Adrenal gland (tissue), 12 donors: ENCODE measurements around the gene TNRC6B. TPM values are rescaled to one million over a fixed set of nuclear protein-coding genes. Genes with fewer than 3 reads are reported as not detected.
"Not testable (repeated sequence)": the region's sequence is repeated elsewhere in the genome, so short reads cannot be mapped to it uniquely, and the experiment has no call there.

Experiments
- DNase-seq, 7 donors: peaks; one replicate each; pipeline ENCODE4 v3.0.0-alpha.2; 2019 to 2020
- H3K27ac ChIP-seq, 5 donors: fragments of 200-600 bp; sonication (generic) in 4 of 5; 1 replicate in 3 of 5; 2 replicates in 2 of 5; pipeline versions ENCODE4 v1.5.1 to v1.8.0; 2016 to 2020; ENCODE audit warnings: mild to moderate bottlenecking in 1 of 5
- H3K27me3 ChIP-seq: fragments of 200-600 bp; 2 replicates; pipeline ENCODE4 v1.8.0; 2021
- H3K36me3 ChIP-seq, 2 donors: fragments of 200-600 bp; replicated peaks in 1 of 2; 1 replicate in 1 of 2; 2 replicates in 1 of 2; pipeline versions ENCODE4 v1.5.1 to v1.8.0; 2018 to 2022
- H3K4me1 ChIP-seq, 2 donors: fragments of 200-600 bp; replicated peaks in 1 of 2; 1 replicate in 1 of 2; 2 replicates in 1 of 2; pipeline versions ENCODE4 v1.5.1 to v1.8.0; 2018 to 2021
- H3K4me3 ChIP-seq, 4 donors: fragments of 200-600 bp; sonication (generic) in 3 of 4; one replicate each; pipeline ENCODE4 v1.5.1; 2016 to 2018
- H3K9me3 ChIP-seq, 3 donors: fragments of 200-600 bp; sonication (generic) in 1 of 3; replicated peaks in 1 of 3; 1 replicate in 2 of 3; 2 replicates in 1 of 3; pipeline versions ENCODE4 v1.5.1 to v1.8.0; 2016 to 2021
- CTCF ChIP-seq, 6 experiments: fragments of 450-650 bp in 4 of 6; fragments of 200-600 bp in 2 of 6; sonication (generic) in 1 of 6; IDR thresholded peaks; 1 replicate in 5 of 6; 2 replicates in 1 of 6; pipeline versions ENCODE4 v1.5.1 to v1.8.0; 2016 to 2021; ENCODE audit warnings: antibody characterized with exemption in 6 of 6, mild to moderate bottlenecking in 2 of 6, moderate library complexity in 1 of 6
- POLR2A ChIP-seq, 2 donors: fragments of 450-650 bp; IDR thresholded peaks; one replicate each; pipeline ENCODE4 v1.6.1; 2017; ENCODE audit warnings: antibody characterized with exemption in 2 of 2, mild to moderate bottlenecking in 2 of 2, moderate library complexity in 1 of 2
- WGBS, 4 donors: extraction: QIAGEN DNeasy Blood & Tissue Kit in 2 of 4; methylation state at CpG; one replicate each; pipeline versions ENCODE4 v1.1.5 to v1.1.7; 2013 to 2017; 5-methylcytosine and 5-hydroxymethylcytosine counted together
- intact Hi-C, 2 donors: fragments of 100-400 bp; cut with DNase I; formaldehyde crosslinking; loops; one replicate each; pipeline versions ENCODE4 v1.14.1 to v1.15.0; 2022 to 2023
- polyA plus RNA-seq, 3 donors: library from polyadenylated mRNA; stranded (reverse); fragments of 200-250 nt in 2 of 3; fragments of 350-450 nt in 1 of 3; fragmentation: Illumina TruSeq in 1 of 3; extraction: RNeasy Lipid Tissue Mini Kit (QIAGEN cat#74804) in 1 of 3; gene quantifications; one replicate each; pipeline ENCODE4 v1.2.3, GENCODE V29; 2013 to 2014
- total RNA-seq, 9 donors: library from RNA; depleted of rRNA in 4 of 9; stranded (reverse); fragments of >200 nt in 4 of 9; fragments of 120-200 nt in 1 of 9; fragmentation: NEBNext Ultra II Directional in 1 of 9; extraction: Animal tissue kit (Norgen Biotek cat#: 25700) in 1 of 9; gene quantifications; one replicate each; pipeline versions ENCODE4 v1.1.0 to v1.2.4, GENCODE V29; 2013 to 2023
- donor health status: healthy with polysubstance abuse.
- donor health status: Bipolar disorder and iron deficiency.
- donor health status: DM: yes; HTN: yes; CAD: no.
- donor health status: DM: no; HTN: no; CAD: no.
- donor health status: DM: no; HTN: no; CAD: no.
- donor health status: DM: yes; HTN: yes; CAD: no.

TNRC6B gene
- total and polyA plus RNA-seq, 12 donors: 2.8 to 57.6 (median 32.8) TPM

DNA sequence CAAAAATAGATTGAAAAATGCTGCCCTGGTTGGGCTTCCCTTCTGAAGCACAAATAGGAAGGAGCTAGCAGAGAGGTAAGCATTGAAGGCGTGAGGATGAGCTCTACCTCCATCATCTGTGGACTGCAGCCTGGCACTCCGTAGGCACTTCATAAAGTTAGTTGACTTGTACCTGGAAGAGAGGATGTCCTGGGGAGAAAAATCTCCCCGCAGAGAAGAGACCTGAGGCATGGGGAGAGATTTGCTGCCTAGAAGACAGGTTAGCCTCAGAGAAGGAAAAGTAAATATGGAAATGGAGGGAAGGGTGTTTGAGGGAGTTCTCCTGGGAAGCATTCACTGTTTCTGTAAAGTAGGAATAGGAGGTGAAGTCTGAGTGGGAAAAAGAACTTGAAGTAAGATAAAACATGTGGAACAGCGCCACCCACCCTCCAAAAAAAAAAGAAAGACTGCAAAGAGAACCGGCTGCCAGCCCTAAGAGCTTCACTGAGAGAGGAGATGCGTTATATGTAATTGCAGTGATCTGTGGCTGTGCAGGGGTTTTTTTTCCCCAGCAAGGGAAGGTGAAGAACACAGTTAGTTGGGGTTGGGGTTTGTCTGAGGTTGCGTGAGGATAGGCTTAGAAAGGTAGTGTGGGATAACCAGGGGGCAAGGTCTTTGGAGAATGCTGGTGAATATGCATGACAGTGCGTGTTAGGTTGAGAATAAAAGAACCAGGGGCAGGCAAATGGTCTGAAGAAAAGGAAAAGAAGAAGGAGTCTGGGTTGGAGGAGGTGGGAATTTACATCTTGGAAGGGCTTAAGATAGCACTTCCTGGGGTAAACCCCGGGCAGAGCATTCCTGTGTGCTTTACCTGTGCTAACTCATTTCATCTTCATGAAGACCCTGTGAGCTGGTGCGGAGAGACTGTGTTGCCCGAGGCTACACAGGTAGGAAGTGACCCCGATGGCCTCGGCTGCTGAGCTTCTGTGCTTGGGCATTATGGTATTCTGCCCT is 16.0 kb downstream of the TNRC6B start:
- Histone ChIP-seq H3K9me3 (no peaks in the 10 kb centered on the region), H3K27ac (peak overlapping the region in 3 of 5 donors; percentile 13 to 19 (median 13)), H3K4me3 (no peak overlapping the region), H3K27me3 (no peaks in the 10 kb centered on the region), H3K36me3 (no peaks in the 10 kb centered on the region), H3K4me1 (peaks cover 26 to 54% of the 10 kb centered on the region in 2 donors)
- intact Hi-C loops: no loop called here
- TF ChIP-seq POLR2A (IDR thresholded peaks at IDR 0.05) (no peak), CTCF (IDR thresholded peaks at IDR 0.05) (peak in 2 of 6 experiments; percentile 10 to 15)
- DNase-seq: peak in 1 of 7 donors; percentile 11
- 75 to 81% (median 78%) methylated on average over 13 of the region's 13 CpGs for WGBS, 4 donors

GRCh38 chr22:40194656-40195055 is 16.9 kb downstream of the TNRC6B start:
- Histone ChIP-seq H3K4me1 (peaks cover 26 to 51% of the 10 kb centered on the region in 2 donors), H3K36me3 (no peaks in the 10 kb centered on the region), H3K27ac (no peak overlapping the region), H3K27me3 (no peaks in the 10 kb centered on the region), H3K9me3 (no peaks in the 10 kb centered on the region), H3K4me3 (no peak overlapping the region)
- intact Hi-C loops: no loop called here
- TF ChIP-seq POLR2A (IDR thresholded peaks at IDR 0.05) (no peak), CTCF (IDR thresholded peaks at IDR 0.05) (no peak)
- WGBS, 4 donors: 66 to 82% (median 74%) methylated on average over 3 of the region's 3 CpGs
- DNase-seq: peak in 2 of 7 donors; percentile 9 to 35

DNA sequence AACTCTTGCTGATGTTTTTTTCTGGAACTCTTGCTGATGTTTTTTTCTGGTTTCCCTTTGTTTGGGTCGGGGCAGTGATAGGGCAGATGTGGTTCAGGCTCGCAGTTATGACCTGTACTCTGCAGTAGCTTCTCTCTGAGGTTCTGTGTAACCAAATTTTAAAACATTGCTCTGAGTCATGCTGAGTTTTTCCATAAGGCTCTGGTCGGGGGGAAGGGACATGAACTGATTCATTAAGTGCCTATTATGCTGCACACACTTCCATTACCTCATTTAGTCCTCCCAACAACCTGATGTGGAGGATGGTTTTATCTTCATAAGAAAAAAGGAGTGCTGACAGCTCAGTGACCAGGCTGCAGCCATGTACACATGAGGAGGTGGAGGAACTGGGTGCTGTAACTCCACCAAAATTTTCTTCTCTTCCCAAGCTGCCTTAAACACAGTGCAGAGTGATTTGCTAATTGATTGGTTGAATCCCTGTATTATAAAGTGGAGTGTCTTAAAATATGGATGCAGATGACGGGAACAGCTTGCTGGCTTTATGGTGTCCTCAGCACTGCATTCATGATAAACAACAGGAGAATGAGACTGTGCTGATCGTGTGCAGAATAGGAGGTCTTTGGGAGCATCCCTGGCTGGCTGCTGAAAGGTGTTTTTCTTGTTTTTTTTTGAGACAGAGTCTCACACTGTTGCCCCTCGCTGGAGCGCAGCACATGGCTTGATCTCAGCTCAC is 19.1 kb downstream of the TNRC6B start:
- Histone ChIP-seq H3K4me1 (peaks cover 16 to 32% of the 10 kb centered on the region in 2 donors), H3K4me3 (no peak overlapping the region), H3K36me3 (no peaks in the 10 kb centered on the region), H3K27ac (peak overlapping the region in 4 of 5 donors; percentile 37 to 89 (median 57)), H3K9me3 (no peaks in the 10 kb centered on the region), H3K27me3 (no peaks in the 10 kb centered on the region)
- peak in 1 of 2 donors; percentile 47 for TF ChIP-seq POLR2A (IDR thresholded peaks at IDR 0.05)
- no peak for TF ChIP-seq CTCF (IDR thresholded peaks at IDR 0.05)
- 48 to 59% (median 51%) methylated on average over 7 of the region's 7 CpGs for WGBS, 4 donors
- intact Hi-C loops: no loop called here
- DNase-seq: peak; percentile 49 to 80 (median 57)

- H3K36me3 ChIP-seq, H3K4me3 ChIP-seq, intact Hi-C loops, H3K27me3 ChIP-seq, H3K9me3 ChIP-seq: not testable (repeated sequence)
- H3K27ac ChIP-seq: peak overlapping the region in 4 of 5 donors; percentile 23 to 89 (median 51)
- WGBS, 4 donors: 45 to 60% (median 55%) methylated on average over 9 of the region's 9 CpGs
- peak in 5 of 7 donors; percentile 23 to 51 (median 49) for DNase-seq
- peaks cover 16 to 32% of the 10 kb centered on the region in 2 donors for H3K4me1 ChIP-seq
Measured at GRCh38 chr22:40197421-40197820, 19.7 kb downstream of the TNRC6B start.
